Measurements from ENCODE around the gene WRNIP1. TPM values are rescaled to one million over a fixed set of nuclear protein-coding genes. Genes with fewer than 3 reads are reported as not detected.
A peak's percentile ranks its signal among the peaks of the same experiment; 100 is the strongest.

WRNIP1 gene
- total RNA-seq, 1 donor from 2014 or later: 58.5 TPM

GRCh38 chr6:2805031-2805430 lies 39.8 kb downstream of the WRNIP1 start:
- no peak for DNase-seq (ENCODE audit: low read depth)

- no peak for DNase-seq (ENCODE audit: low read depth)
Measured at GRCh38 chr6:2806644-2807043, 41.5 kb downstream of the WRNIP1 start.

GRCh38 chr6:2807342-2808090 lies 42.3 kb downstream of the WRNIP1 start:
- no peak for DNase-seq (ENCODE audit: low read depth)

GRCh38 chr6:2809015-2809414 lies 43.8 kb downstream of the WRNIP1 start:
- no peak for DNase-seq (ENCODE audit: low read depth)

- peak; percentile 60 for DNase-seq (ENCODE audit: low read depth)
Measured at GRCh38 chr6:2810092-2810671, 45.0 kb downstream of the WRNIP1 start.

GRCh38 chr6:2812695-2813094 lies 47.5 kb downstream of the WRNIP1 start:
- DNase-seq (ENCODE audit: low read depth): no peak

GRCh38 chr6:2816158-2816557 lies 51.0 kb downstream of the WRNIP1 start:
- no peak for DNase-seq (ENCODE audit: low read depth)

- DNase-seq (ENCODE audit: low read depth): peak; percentile 78
Measured at GRCh38 chr6:2817903-2818443, 52.8 kb downstream of the WRNIP1 start.

GRCh38 chr6:2818593-2818992 lies 53.4 kb downstream of the WRNIP1 start:
- DNase-seq (ENCODE audit: low read depth): peak; percentile 29

- no peak for DNase-seq (ENCODE audit: low read depth)
Measured at GRCh38 chr6:2819115-2819514, 53.9 kb downstream of the WRNIP1 start.

- no peak for DNase-seq (ENCODE audit: low read depth)
Measured at GRCh38 chr6:2819978-2820377, 54.8 kb downstream of the WRNIP1 start.

- no peak for DNase-seq (ENCODE audit: low read depth)
Measured at GRCh38 chr6:2820415-2820814, 55.2 kb downstream of the WRNIP1 start.

- no peak for DNase-seq (ENCODE audit: low read depth)
Measured at GRCh38 chr6:2821554-2821953, 56.4 kb downstream of the WRNIP1 start.

- no peak for DNase-seq (ENCODE audit: low read depth)
Measured at GRCh38 chr6:2823104-2823850, 58.1 kb downstream of the WRNIP1 start.

- DNase-seq (ENCODE audit: low read depth): no peak
Measured at GRCh38 chr6:2826131-2826530, 60.9 kb downstream of the WRNIP1 start.

- no peak for DNase-seq (ENCODE audit: low read depth)
Measured at GRCh38 chr6:2827142-2827541, 61.9 kb downstream of the WRNIP1 start.

GRCh38 chr6:2828629-2829028 lies 63.4 kb downstream of the WRNIP1 start:
- DNase-seq (ENCODE audit: low read depth): no peak

- no peak for DNase-seq (ENCODE audit: low read depth)
Measured at GRCh38 chr6:2829253-2829652, 64.1 kb downstream of the WRNIP1 start.

- no peak for DNase-seq (ENCODE audit: low read depth)
Measured at GRCh38 chr6:2830183-2830582, 65.0 kb downstream of the WRNIP1 start.

- DNase-seq (ENCODE audit: low read depth): no peak
Measured at GRCh38 chr6:2831392-2831791, 66.2 kb downstream of the WRNIP1 start.

- no peak for DNase-seq (ENCODE audit: low read depth)
Measured at GRCh38 chr6:2834262-2834661, 69.1 kb downstream of the WRNIP1 start.
